ENCODE results near the gene TRIO. TPM values are rescaled to one million over a fixed set of nuclear protein-coding genes. Genes with fewer than 3 reads are reported as not detected.
A peak's percentile ranks its signal among the peaks of the same experiment; 100 is the strongest.

TRIO gene
- total and polyA plus RNA-seq, 10 of the 15 experiments (the other 5 are each of a cell fraction or from before 2014, with no cell fraction given) = 5.1 to 96.4 (median 44.6) TPM

GRCh38 chr5:14351086-14351661 lies 208.0 kb downstream of the TRIO start:
- ChIA-PET POLR2A (no interaction called here), SMC1A (ENCODE audit: uncharacterized antibody, unreplicated experiment) (interaction anchor here (0.6 to 1.7 kb wide), 12 partner anchors 9 to 455 kb away, joined by 3 to 23 read pairs (median 3); no protein-coding TSS in a partner anchor), RAD21 (ENCODE audit: unreplicated experiment) (interaction anchor here (1.0 to 1.4 kb wide), 6 partner anchors 14 to 356 kb away, joined by 3 to 22 read pairs (median 4); no protein-coding TSS in a partner anchor), CTCF (interaction anchor here (0.6 to 3.3 kb wide), 31 partner anchors 9 to 367 kb away, joined by 3 to 46 read pairs (median 4); no protein-coding TSS in a partner anchor)
- Histone ChIP-seq H2AFZ (ENCODE audit: control insufficient read depth, low read depth, low read length) (no peak overlapping the region), H3K79me2 (ENCODE audit: control insufficient read depth, insufficient read depth, low read length) (no peaks in the 10 kb centered on the region; the same call in 1 of the 2 replicates), H3K9me3 (replicated peaks; ENCODE audit: control insufficient read depth, insufficient read depth, low read length) (no peaks in the 10 kb centered on the region), H3K4me3 (no peak overlapping the region), H4K20me1 (ENCODE audit: control insufficient read depth, insufficient read depth) (no peaks in the 10 kb centered on the region), H3K4me2 (ENCODE audit: control insufficient read depth, insufficient read depth) (no peak overlapping the region), H3K36me3 (ENCODE audit: control insufficient read depth in 2 of 2, insufficient read depth in 2 of 2, low read length in 1 of 2) (peaks cover 4 to 6% of the 10 kb centered on the region in 2 experiments; a peak in 2 of 4 replicates), H3K4me1 (ENCODE audit: control insufficient read depth, insufficient read depth, low read length) (peaks cover 4% of the 10 kb centered on the region; the same call in 1 of the 2 replicates), H3K9ac (ENCODE audit: control insufficient read depth, insufficient read depth, low read length) (no peak overlapping the region), H3K27ac (ENCODE audit: control insufficient read depth, insufficient read depth) (no peak overlapping the region), H3K27me3 (replicated peaks in 1 of 2; ENCODE audit: control insufficient read depth in 2 of 2, insufficient read depth in 2 of 2, low read length in 1 of 2) (no peaks in the 10 kb centered on the region)
- in situ Hi-C loops (cut with MboI) = loop anchor here (5.0 to 25.0 kb wide), 3 partner anchors 296 to 661 kb away; no protein-coding TSS in a partner anchor
- WGBS (ENCODE audit: insufficient coverage, insufficient replicate concordance, low lambda C conversion rate, missing lambda C conversion rate) = 66% methylated on average over 7 of the region's 7 CpGs
- intact Hi-C loops (cut with micrococcal nuclease; ENCODE audit: unreplicated experiment) = loop anchor here (5.0 kb wide), 1 partner anchor 364 kb away; no protein-coding TSS in a partner anchor
- FAIRE-seq (no peak), DNase-seq (ENCODE audit: low read depth, low spot score) (no peak), ATAC-seq (no peak; the same call in 2 of the 3 replicates)
- no TSS peak for BruUV-seq (replicated peaks)
- TF ChIP-seq SIX5 (IDR thresholded peaks at IDR 0.05; ENCODE audit: low read depth, low read length, severe bottlenecking) (no peak), GATAD2B (conservative IDR thresholded peaks at IDR 0.05; ENCODE audit: low read depth) (no peak), HCFC1 (IDR thresholded peaks at IDR 0.05; ENCODE audit: low read length) (no peak), IKZF2 (IDR thresholded peaks at IDR 0.05) (peak in 1 of 2 experiments; percentile 10; a peak in 2 of 4 replicates), POLR2AphosphoS2 (IDR thresholded peaks at IDR 0.05; ENCODE audit: low read depth, low read length) (no peak), ZBTB11 (CRISPR knock-in tag; IDR thresholded peaks at IDR 0.05) (no peak), RCOR1 (conservative IDR thresholded peaks at IDR 0.05; ENCODE audit: low read depth, low read length) (no peak), SREBF2 (IDR thresholded peaks at IDR 0.05; ENCODE audit: low read length) (no peak), SMAD1 (IDR thresholded peaks at IDR 0.05; ENCODE audit: low read depth, partially characterized antibody) (no peak), POLR2AphosphoS5 (IDR thresholded peaks at IDR 0.05; ENCODE audit: low read length) (no peak), ZNF274 (IDR thresholded peaks at IDR 0.05; ENCODE audit: insufficient read depth, insufficient read length) (no peak), MAX (IDR thresholded peaks at IDR 0.05; ENCODE audit: low read depth, low read length) (no peak), RUNX3 (IDR thresholded peaks at IDR 0.05; ENCODE audit: low read length) (peak; percentile 26; the same call in 1 of the 2 replicates), CEBPB (IDR thresholded peaks at IDR 0.05; ENCODE audit: borderline replicate concordance in 1 of 2, low read depth in 2 of 2, low read length in 2 of 2) (no peak), SPI1 (IDR thresholded peaks at IDR 0.05; ENCODE audit: borderline replicate concordance, insufficient read depth, low read depth, low read length) (0 out of 2 replicates have a peak, but pooled peaks have one; percentile 16), EP300 (IDR thresholded peaks at IDR 0.05; ENCODE audit: borderline replicate concordance in 1 of 2, control insufficient read depth in 1 of 2, low read depth in 2 of 2, low read length in 2 of 2) (no peak), BHLHE40 (IDR thresholded peaks at IDR 0.05; ENCODE audit: borderline replicate concordance in 1 of 2, low read depth in 2 of 2, low read length in 1 of 2) (peak; percentile 17 to 39; a peak in 1 of 4 replicates), KAT2A (conservative IDR thresholded peaks at IDR 0.05; ENCODE audit: control insufficient read depth, low read depth, low read length) (no peak), CHD4 (IDR thresholded peaks at IDR 0.05) (no peak), TBL1XR1 (IDR thresholded peaks at IDR 0.05; ENCODE audit: low read depth, low read length) (no peak), ZNF217 (IDR thresholded peaks at IDR 0.05) (no peak), MTA2 (IDR thresholded peaks at IDR 0.05; ENCODE audit: low read depth) (no peak)
